DMS114 treated with DMSO at 0.1 percent for 48 hours (cell line): ENCODE measurements around the gene MED9.

ENCODE experiments used
- DNase-seq: peaks from one replicate; lab custom pipeline; 2025; ENCODE audit not compliant: unreplicated experiment; lab: John Stamatoyannopoulos, UW

Gene MED9

GRCh38 chr17:17503566-17504130, 26.8 kb downstream of the MED9 start:
- no peak for DNase-seq

- DNase-seq = no peak
Observed at GRCh38 chr17:17504341-17505140, 27.7 kb downstream of the MED9 start.

GRCh38 chr17:17505151-17505550, 28.4 kb downstream of the MED9 start:
- no peak for DNase-seq

GRCh38 chr17:17505610-17506171, 28.9 kb downstream of the MED9 start:
- no peak for DNase-seq

GRCh38 chr17:17506181-17506741, 29.5 kb downstream of the MED9 start:
- DNase-seq = no peak

GRCh38 chr17:17506893-17507464, 30.2 kb downstream of the MED9 start:
- DNase-seq = no peak

GRCh38 chr17:17507465-17508011, 30.7 kb downstream of the MED9 start:
- DNase-seq = no peak

GRCh38 chr17:17508019-17508535, 31.3 kb downstream of the MED9 start:
- DNase-seq = no peak

GRCh38 chr17:17508646-17509591, 32.1 kb downstream of the MED9 start:
- DNase-seq = no peak

GRCh38 chr17:17509601-17510425, 33.0 kb downstream of the MED9 start:
- no peak for DNase-seq

GRCh38 chr17:17510456-17511292, 33.9 kb downstream of the MED9 start:
- DNase-seq = no peak

GRCh38 chr17:17511293-17511741, 34.5 kb downstream of the MED9 start:
- no peak for DNase-seq

- DNase-seq = no peak
Observed at GRCh38 chr17:17511881-17512858, 35.4 kb downstream of the MED9 start.

GRCh38 chr17:17512866-17513265, 36.1 kb downstream of the MED9 start:
- DNase-seq = no peak

GRCh38 chr17:17513626-17514025, 36.8 kb downstream of the MED9 start:
- no peak for DNase-seq

- no peak for DNase-seq
Observed at GRCh38 chr17:17514361-17514992, 37.7 kb downstream of the MED9 start.
